Naive thymus-derived CD4-positive, alpha-beta T cell (primary cell): ENCODE results near the gene LGALSL. TPM values are rescaled to one million over a fixed set of nuclear protein-coding genes. Genes with fewer than 3 reads are reported as not detected.

Source experiments
- polyA plus RNA-seq, 2 donors: library from polyadenylated mRNA; unstranded; fragments of 300-500 nt; fragmentation: Illumina TruSeq; gene quantifications; one replicate each; pipeline ENCODE4 v1.2.3, GENCODE V29; 2021
- total RNA-seq, 6 experiments: library from RNA in 5 of 6; stranded (reverse) in 5 of 6; gene quantifications; 1 replicate in 5 of 6; 2 replicates in 1 of 6; pipeline ENCODE4 v1.2.3 and lab custom pipeline; 2021 to 2026

LGALSL gene
- total and polyA plus RNA-seq, 7 experiments from 2014 or later = 0.11 to 1.5 (median 0.41) TPM; not detected in 1

Other genes with a start within 250 kb of the LGALSL start
- gene AFTPH, start 70.2 kb downstream of the LGALSL start, total RNA-seq = 10 to 100 TPM; 25.2 to 46.2 (median 37.0) TPM
- gene AFTPH, start 70.2 kb downstream of the LGALSL start, polyA plus RNA-seq = 10 to 100 TPM; 19.7 to 25.9 TPM
- gene SERTAD2, start 199.8 kb downstream of the LGALSL start, total RNA-seq = 10 to 100 TPM; 34.3 to 43.8 (median 40.1) TPM
- gene SERTAD2, start 199.8 kb downstream of the LGALSL start, polyA plus RNA-seq = 1 to 10 TPM; 5.2 to 6.9 TPM